B cell (primary cell): ENCODE measurements around the gene JAK2. TPM values are rescaled to one million over a fixed set of nuclear protein-coding genes. Genes with fewer than 3 reads are reported as not detected.

Experiments used
- ATAC-seq: fragments of 200-7000 bp; cut with Tn5 transposase; one replicate; pipeline ENCODE4 v1.10.0; 2021; ENCODE audit warnings: low read depth, mild to moderate bottlenecking, moderate number of reproducible peaks, moderate library complexity
- CTCF ChIA-PET: fragments of 350-600 bp; sonication (Branson Sonifier 250); formaldehyde crosslinking; loops from one replicate; lab custom pipeline; 2021; ENCODE audit warnings: antibody characterized with exemption, inconsistent platforms; lab: Charles Lee
- POLR2A ChIA-PET: fragments of 350-600 bp; sonication (Branson Sonifier 250); formaldehyde crosslinking; loops from one replicate; lab custom pipeline; 2021; ENCODE audit warnings: antibody characterized with exemption; lab: Charles Lee
- DNase-seq: peaks from one replicate; pipeline ENCODE4 v3.0.0; 2013
- H2AFZ ChIP-seq: 2 replicates; pipeline ENCODE4 v1.6.1; 2012; ENCODE audit warnings: mild to moderate bottlenecking, low read depth, low read length; ENCODE audit not compliant: insufficient read depth, poor library complexity, severe bottlenecking
- H3K27ac ChIP-seq, 2 donors: 1 replicate in 1 of 2; 2 replicates in 1 of 2; pipeline ENCODE4 v1.5.1; 2012 to 2013; ENCODE audit warnings: low read length in 2 of 2, mild to moderate bottlenecking in 2 of 2, moderate library complexity in 1 of 2
- H3K27me3 ChIP-seq, 4 experiments: fragments of 200-600 bp in 1 of 4; sonication (generic) in 1 of 4; replicated peaks in 1 of 4; 1 replicate in 2 of 4; 2 replicates in 2 of 4; pipeline versions ENCODE4 v1.6.1 to v1.7.0; 2013 to 2016; ENCODE audit warnings: low read length in 3 of 4, mild to moderate bottlenecking in 2 of 4, mixed read lengths in 1 of 4, moderate library complexity in 1 of 4; ENCODE audit not compliant: insufficient read depth in 4 of 4, control insufficient read depth in 3 of 4; ENCODE audit errors: control extremely low read depth in 1 of 4
- H3K36me3 ChIP-seq, 2 experiments: replicated peaks in 1 of 2; 1 replicate in 1 of 2; 2 replicates in 1 of 2; pipeline versions ENCODE4 v1.6.1 to v1.7.1; 2013; ENCODE audit warnings: low read length in 1 of 2; ENCODE audit not compliant: insufficient read depth in 2 of 2, control insufficient read depth in 1 of 2; ENCODE audit errors: control extremely low read depth in 1 of 2, extremely low read depth in 1 of 2
- H3K4me1 ChIP-seq, 2 donors: fragments of 200-600 bp in 1 of 2; sonication (generic) in 1 of 2; 1 replicate in 1 of 2; 2 replicates in 1 of 2; pipeline versions ENCODE4 v1.5.1 to v1.6.1; 2013 to 2017; ENCODE audit warnings: low read length in 2 of 2; ENCODE audit not compliant: control insufficient read depth in 2 of 2, insufficient read depth in 2 of 2
- H3K4me2 ChIP-seq: replicated peaks from 2 replicates; pipeline ENCODE3; 2012; ENCODE audit warnings: mild to moderate bottlenecking, low read depth, low read length; ENCODE audit not compliant: poor library complexity, severe bottlenecking
- H3K4me3 ChIP-seq, 5 experiments: fragments of 200-600 bp in 1 of 5; sonication (generic) in 1 of 5; 1 replicate in 3 of 5; 2 replicates in 2 of 5; pipeline versions ENCODE4 v1.5.1 to v1.7.0; 2011 to 2016; ENCODE audit warnings: low read length in 4 of 5, mild to moderate bottlenecking in 4 of 5, low read depth in 2 of 5, control low read depth in 1 of 5, moderate library complexity in 1 of 5; ENCODE audit not compliant: insufficient read depth in 1 of 5; ENCODE audit errors: control extremely low read depth in 1 of 5, extremely low read depth in 1 of 5
- H3K79me2 ChIP-seq: fragments of 200-600 bp; sonication (generic); one replicate; pipeline ENCODE4 v1.6.0; 2016; ENCODE audit warnings: low read length; ENCODE audit not compliant: control insufficient read depth, insufficient read depth
- H3K9ac ChIP-seq: fragments of 200-600 bp; sonication (generic); 2 replicates; pipeline ENCODE4 v1.6.1; 2017; ENCODE audit warnings: mild to moderate bottlenecking, low read length, moderate library complexity
- H3K9me3 ChIP-seq, 3 donors: one replicate each; pipeline versions ENCODE4 v1.6.1 to v1.7.1; 2013; ENCODE audit warnings: low read length in 2 of 3; ENCODE audit not compliant: control insufficient read depth in 2 of 3, insufficient read depth in 1 of 3; ENCODE audit errors: control extremely low read depth in 1 of 3
- H4K20me1 ChIP-seq: 2 replicates; pipeline ENCODE4 v1.6.0; 2012; ENCODE audit warnings: mild to moderate bottlenecking, low read length; ENCODE audit not compliant: insufficient read depth, control insufficient read depth, poor library complexity, severe bottlenecking
- H3K27ac Mint-ChIP-seq: one replicate; pipeline ENCODE4 v1.8.0; 2021; ENCODE audit warnings: mixed read lengths
- H3K27me3 Mint-ChIP-seq: one replicate; pipeline ENCODE4 v1.8.0; 2021; ENCODE audit warnings: mixed read lengths
- H3K4me1 Mint-ChIP-seq: one replicate; pipeline ENCODE4 v1.8.0; 2021; ENCODE audit warnings: mixed read lengths
- H3K4me3 Mint-ChIP-seq: one replicate; pipeline ENCODE4 v1.8.0; 2021; ENCODE audit warnings: mixed read lengths
- H3K9me3 Mint-ChIP-seq: one replicate; pipeline ENCODE4 v1.8.0; 2022; ENCODE audit warnings: mixed read lengths; ENCODE audit not compliant: insufficient read depth
- EZH2 ChIP-seq: IDR thresholded peaks from 2 replicates; pipeline ENCODE4 v1.6.1; 2012; ENCODE audit warnings: borderline replicate concordance, low read depth, mild to moderate bottlenecking, moderate library complexity, low read length; ENCODE audit not compliant: insufficient read depth, poor library complexity, severe bottlenecking
- WGBS: methylation state at CpG from one replicate; pipeline ENCODE4 v1.1.5; 2013; ENCODE audit warnings: missing lambda C conversion rate; ENCODE audit not compliant: insufficient coverage; 5-methylcytosine and 5-hydroxymethylcytosine counted together
- intact Hi-C: fragments of 100-400 bp; cut with micrococcal nuclease; formaldehyde crosslinking; loops from one replicate; pipeline ENCODE4 v1.10.0; 2022
- polyA plus RNA-seq: library from polyadenylated mRNA; depleted of rRNA; stranded (reverse); fragments of >200 nt; gene quantifications from 2 replicates; pipeline ENCODE4 v1.2.3, GENCODE V29; 2012
- total RNA-seq, 2 donors: library from RNA; stranded (reverse); fragments of 120-200 nt in 1 of 2; gene quantifications; 1 replicate in 1 of 2; 2 replicates in 1 of 2; pipeline versions ENCODE4 v1.2.3 to v1.2.4, GENCODE V29; 2013 to 2022
- TF ChIP-seq, protein P1 (sequence below): fragments of 200-600 bp; IDR thresholded peaks from one replicate; pipeline ENCODE4 v1.8.0; 2022; ENCODE audit warnings: antibody characterized with exemption, mild to moderate bottlenecking

The JAK2 gene
- total and polyA plus RNA-seq, 2 donors (not counting 1 experiment from before 2014, with no cell fraction given), result 8.0 to 24.6 TPM

DNA sequence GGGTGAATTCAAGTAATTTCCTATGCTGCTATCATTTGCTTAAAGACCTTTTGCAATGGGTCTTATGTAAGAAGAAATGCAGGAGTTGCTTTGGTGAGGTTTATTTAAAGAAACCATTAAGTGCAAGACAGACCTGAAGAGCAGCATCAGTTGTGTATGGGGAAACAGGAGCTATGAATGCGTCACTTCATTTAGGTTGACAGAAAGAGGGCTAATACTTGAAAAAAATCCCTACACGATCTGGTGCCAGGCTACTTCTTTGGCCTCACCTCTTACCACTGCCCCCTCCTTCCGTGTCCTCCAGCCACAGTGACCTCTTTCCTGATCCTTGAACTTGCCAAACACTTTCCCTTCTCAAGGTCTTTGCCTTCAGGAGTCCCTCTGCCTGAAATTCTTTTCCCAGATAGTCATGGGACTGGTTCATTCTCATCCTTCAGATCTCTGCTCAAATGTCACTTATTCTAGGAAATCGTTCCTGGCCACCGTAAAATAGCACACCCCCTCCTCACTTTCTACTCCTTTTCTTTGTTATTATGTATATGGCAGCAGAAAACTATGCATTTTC, 1.4 kb upstream of the JAK2 start:
- no peaks in the 10 kb centered on the region for H3K27me3 ChIP-seq
- peak overlapping the region in 1 of 2 donors; percentile 80 for H3K27ac ChIP-seq
- ATAC-seq, result no peak
- H3K4me1 ChIP-seq, result peaks cover 32 to 34% of the 10 kb centered on the region in 2 donors
- Mint-ChIP-seq H3K27me3 (no peaks in the 10 kb centered on the region), H3K4me1 (peaks cover 39% of the 10 kb centered on the region), H3K9me3 (no peaks in the 10 kb centered on the region), H3K4me3 (peak overlapping the region; percentile 94), H3K27ac (peak overlapping the region; percentile 97)
- peak overlapping the region; percentile 93 for H2AFZ ChIP-seq
- no peaks in the 10 kb centered on the region for H3K9me3 ChIP-seq
- TF ChIP-seq, protein P1, sequence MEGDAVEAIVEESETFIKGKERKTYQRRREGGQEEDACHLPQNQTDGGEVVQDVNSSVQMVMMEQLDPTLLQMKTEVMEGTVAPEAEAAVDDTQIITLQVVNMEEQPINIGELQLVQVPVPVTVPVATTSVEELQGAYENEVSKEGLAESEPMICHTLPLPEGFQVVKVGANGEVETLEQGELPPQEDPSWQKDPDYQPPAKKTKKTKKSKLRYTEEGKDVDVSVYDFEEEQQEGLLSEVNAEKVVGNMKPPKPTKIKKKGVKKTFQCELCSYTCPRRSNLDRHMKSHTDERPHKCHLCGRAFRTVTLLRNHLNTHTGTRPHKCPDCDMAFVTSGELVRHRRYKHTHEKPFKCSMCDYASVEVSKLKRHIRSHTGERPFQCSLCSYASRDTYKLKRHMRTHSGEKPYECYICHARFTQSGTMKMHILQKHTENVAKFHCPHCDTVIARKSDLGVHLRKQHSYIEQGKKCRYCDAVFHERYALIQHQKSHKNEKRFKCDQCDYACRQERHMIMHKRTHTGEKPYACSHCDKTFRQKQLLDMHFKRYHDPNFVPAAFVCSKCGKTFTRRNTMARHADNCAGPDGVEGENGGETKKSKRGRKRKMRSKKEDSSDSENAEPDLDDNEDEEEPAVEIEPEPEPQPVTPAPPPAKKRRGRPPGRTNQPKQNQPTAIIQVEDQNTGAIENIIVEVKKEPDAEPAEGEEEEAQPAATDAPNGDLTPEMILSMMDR, result no peak
- TF ChIP-seq EZH2, result no peak
- 68% methylated on average over 3 of the region's 5 CpGs for WGBS
- peaks cover 30% of the 10 kb centered on the region for H3K79me2 ChIP-seq
- peak overlapping the region; percentile 83 for H3K4me2 ChIP-seq
- peak overlapping the region; percentile 21 to 81 (median 72) for H3K4me3 ChIP-seq
- H3K9ac ChIP-seq, result peak overlapping the region; percentile 74
- intact Hi-C loops, result loop anchor here (1.0 to 10.0 kb wide), 6 partner anchors 12 to 1431 kb away; partner anchors contain the start of gene UHRF2
- no peaks in the 10 kb centered on the region for H3K36me3 ChIP-seq
- POLR2A ChIA-PET, result no interaction called here
- DNase-seq, result no peak
- CTCF ChIA-PET, result interaction anchor here (0.5 to 2.6 kb wide), 5 partner anchors 13 to 224 kb away, joined by 3 to 10 read pairs (median 5); partner anchors contain the start of gene RCL1
- peaks cover 19% of the 10 kb centered on the region for H4K20me1 ChIP-seq

DNA sequence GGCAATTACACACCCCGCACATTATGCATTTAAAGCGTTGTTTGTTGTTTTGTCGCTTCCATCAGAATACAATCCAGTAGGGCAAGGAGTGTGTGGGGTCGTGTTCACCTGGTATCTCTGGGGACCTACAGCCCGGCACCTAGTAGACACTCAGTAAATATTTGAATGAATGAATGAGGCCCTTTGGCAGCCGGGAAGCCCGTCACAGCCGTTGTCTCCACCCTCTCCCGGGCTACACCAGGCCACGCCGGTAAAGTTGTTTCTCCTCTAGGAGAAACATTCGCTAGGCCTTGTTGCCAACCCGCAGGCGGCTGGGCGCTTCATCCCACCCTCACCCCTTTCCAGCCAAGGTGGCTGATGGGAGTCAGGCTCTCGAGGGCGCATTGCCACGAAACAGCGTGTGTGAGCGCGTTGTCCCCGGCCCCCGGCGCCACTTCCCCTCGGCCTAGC, 876 bp upstream of the JAK2 start:
- Histone ChIP-seq H3K4me3 (peak overlapping the region; percentile 21 to 81 (median 72)), H3K9ac (peak overlapping the region; percentile 74), H3K27ac (peak overlapping the region; percentile 67 to 80), H3K4me1 (peaks cover 32 to 34% of the 10 kb centered on the region in 2 donors), H2AFZ (peak overlapping the region; percentile 93), H3K4me2 (peak overlapping the region; percentile 83), H3K79me2 (peaks cover 36% of the 10 kb centered on the region), H4K20me1 (peaks cover 24% of the 10 kb centered on the region), H3K27me3 (no peaks in the 10 kb centered on the region), H3K9me3 (no peaks in the 10 kb centered on the region), H3K36me3 (no peaks in the 10 kb centered on the region)
- Mint-ChIP-seq H3K4me1 (peaks cover 39% of the 10 kb centered on the region), H3K9me3 (no peaks in the 10 kb centered on the region), H3K27me3 (no peaks in the 10 kb centered on the region), H3K4me3 (peak overlapping the region; percentile 94), H3K27ac (peak overlapping the region; percentile 97)
- DNase-seq (no peak), ATAC-seq (no peak)
- ChIA-PET POLR2A (interaction anchor here (0.6 to 1.6 kb wide), 3 partner anchors 13 to 225 kb away, joined by 3 to 9 read pairs (median 4); partner anchors contain the start of gene RCL1), CTCF (interaction anchor here (0.6 to 7.0 kb wide), 9 partner anchors 13 to 616 kb away, joined by 3 to 164 read pairs (median 10); no protein-coding TSS in a partner anchor)
- intact Hi-C loops, result loop anchor here (1.0 to 10.0 kb wide), 6 partner anchors 13 to 1431 kb away; partner anchors contain the start of gene UHRF2
- TF ChIP-seq, protein P1, result no peak
- TF ChIP-seq EZH2, result no peak
- 3% methylated on average over 23 of the region's 25 CpGs for WGBS
